ENCODE data around the gene IVD. TPM values are rescaled to one million over a fixed set of nuclear protein-coding genes. Genes with fewer than 3 reads are reported as not detected.

Gene IVD
- total RNA-seq, 1 donor, result 33.6 TPM

DNA sequence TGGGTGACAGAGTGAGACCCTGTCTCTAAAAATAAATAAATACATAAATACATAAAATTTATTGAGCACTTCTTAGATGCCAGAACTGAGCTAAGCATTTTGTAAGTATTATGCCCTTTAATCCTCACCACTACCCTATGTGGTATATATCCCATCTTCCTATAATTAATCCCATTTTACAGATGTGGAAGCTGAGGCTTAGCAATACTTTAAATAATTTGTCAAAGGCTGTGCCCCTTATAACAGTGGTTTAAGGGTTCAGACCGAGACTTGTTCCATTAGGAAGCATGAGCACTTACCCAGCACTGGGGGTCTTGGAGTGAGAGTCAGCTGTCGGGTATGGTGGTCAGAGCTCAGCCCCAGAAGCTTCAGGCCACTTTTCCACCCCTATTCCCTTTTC is 57.7 kb downstream of the IVD start:
- TF ChIP-seq, protein P1, sequence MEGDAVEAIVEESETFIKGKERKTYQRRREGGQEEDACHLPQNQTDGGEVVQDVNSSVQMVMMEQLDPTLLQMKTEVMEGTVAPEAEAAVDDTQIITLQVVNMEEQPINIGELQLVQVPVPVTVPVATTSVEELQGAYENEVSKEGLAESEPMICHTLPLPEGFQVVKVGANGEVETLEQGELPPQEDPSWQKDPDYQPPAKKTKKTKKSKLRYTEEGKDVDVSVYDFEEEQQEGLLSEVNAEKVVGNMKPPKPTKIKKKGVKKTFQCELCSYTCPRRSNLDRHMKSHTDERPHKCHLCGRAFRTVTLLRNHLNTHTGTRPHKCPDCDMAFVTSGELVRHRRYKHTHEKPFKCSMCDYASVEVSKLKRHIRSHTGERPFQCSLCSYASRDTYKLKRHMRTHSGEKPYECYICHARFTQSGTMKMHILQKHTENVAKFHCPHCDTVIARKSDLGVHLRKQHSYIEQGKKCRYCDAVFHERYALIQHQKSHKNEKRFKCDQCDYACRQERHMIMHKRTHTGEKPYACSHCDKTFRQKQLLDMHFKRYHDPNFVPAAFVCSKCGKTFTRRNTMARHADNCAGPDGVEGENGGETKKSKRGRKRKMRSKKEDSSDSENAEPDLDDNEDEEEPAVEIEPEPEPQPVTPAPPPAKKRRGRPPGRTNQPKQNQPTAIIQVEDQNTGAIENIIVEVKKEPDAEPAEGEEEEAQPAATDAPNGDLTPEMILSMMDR (IDR thresholded peaks at IDR 0.05; ENCODE audit: insufficient read depth, low read length), result no peak

DNA sequence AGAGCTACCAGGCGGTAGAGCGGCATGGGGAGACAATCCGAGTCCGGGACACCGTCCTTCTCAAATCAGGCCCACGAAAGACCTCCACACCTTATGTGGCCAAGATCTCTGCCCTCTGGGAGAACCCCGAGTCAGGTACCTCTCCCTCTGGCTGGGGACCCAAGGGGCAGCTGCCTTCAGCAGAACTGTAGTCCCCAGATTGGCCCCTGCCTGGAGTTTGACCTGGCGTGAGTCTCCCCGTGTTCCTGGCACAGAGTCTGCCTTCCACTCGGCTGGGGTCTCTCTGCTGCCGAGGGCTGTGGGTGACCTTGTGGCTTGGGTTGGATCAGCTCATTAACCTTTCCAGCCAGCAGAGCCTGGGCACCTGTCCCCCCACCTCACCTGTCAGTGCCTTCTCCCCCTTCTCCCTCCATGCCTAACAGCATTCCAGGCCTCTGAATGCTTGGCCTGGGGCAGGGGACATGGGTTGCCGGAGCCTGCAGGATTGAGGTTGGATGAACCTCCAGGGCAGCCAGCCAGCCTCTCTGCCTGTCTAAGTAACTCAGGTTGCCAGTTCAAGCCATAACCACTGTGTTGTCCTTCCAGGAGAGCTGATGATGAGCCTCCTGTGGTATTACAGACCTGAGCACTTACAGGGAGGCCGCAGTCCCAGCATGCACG is 58.4 kb downstream of the IVD start:
- no peak overlapping the region for H3K4me3 ChIP-seq (ENCODE audit: low read depth, low read length)
- TF ChIP-seq, protein P1 (IDR thresholded peaks at IDR 0.05; ENCODE audit: insufficient read depth, low read length), result no peak
- DNase-seq (ENCODE audit: low read depth), result no peak

More for the DNA sequence above, 57.7 kb downstream of the IVD start:
- H3K4me3 ChIP-seq (ENCODE audit: low read depth, low read length), result no peak overlapping the region
- no peak for DNase-seq (ENCODE audit: low read depth)

DNA sequence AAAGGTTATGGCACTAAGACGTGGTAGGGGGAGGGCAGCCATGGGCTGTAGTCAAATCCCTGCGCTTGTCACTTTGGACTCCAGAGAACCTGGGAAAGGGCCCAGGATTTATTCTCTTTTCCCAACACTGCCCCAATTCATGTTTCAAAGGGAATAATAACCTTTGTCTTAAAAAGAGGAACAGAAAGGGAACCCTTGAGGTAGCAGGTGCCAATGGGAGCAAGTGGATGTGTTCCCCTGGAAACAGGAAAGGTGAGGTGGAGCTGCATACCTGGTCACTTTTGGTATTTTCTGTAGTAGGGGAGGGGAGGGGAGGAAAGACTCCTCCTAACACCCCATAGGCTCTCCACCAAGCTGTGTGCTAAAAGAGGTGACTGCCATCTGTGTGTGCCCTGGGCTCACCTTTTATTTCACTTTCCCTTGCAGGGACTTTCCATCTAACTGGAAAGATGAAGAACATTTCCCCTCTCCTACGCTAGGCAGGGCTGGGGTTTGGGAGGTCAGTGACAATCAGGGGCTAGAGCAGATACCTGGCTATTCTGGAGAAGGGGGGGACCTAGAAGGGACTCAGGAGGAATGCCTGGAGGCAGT is 59.1 kb downstream of the IVD start:
- TF ChIP-seq, protein P1 (IDR thresholded peaks at IDR 0.05; ENCODE audit: insufficient read depth, low read length), result no peak
- H3K4me3 ChIP-seq (ENCODE audit: low read depth, low read length), result no peak overlapping the region
- DNase-seq (ENCODE audit: low read depth), result no peak

DNA sequence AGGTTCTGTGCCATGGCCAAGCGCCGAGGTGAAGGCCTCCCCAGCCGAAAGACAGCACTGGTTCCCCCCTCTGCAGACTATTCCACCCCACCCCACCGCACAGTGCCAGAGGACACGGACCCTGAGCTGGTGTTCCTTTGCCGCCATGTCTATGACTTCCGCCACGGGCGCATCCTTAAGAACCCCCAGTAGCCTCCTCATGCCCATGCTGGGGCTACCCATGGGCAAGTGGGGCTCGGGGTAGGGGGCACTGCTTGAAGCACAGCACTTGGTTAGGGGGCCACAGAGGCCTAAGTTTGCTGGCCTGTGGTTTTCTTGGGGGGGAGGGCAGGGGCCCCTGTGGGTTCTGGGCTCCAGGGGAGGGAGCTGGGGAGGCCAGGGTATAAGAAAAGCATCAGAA is 60.3 kb downstream of the IVD start:
- no peak for DNase-seq (ENCODE audit: low read depth)
- TF ChIP-seq, protein P1 (IDR thresholded peaks at IDR 0.05; ENCODE audit: insufficient read depth, low read length), result no peak
- no peak overlapping the region for H3K4me3 ChIP-seq (ENCODE audit: low read depth, low read length)

DNA sequence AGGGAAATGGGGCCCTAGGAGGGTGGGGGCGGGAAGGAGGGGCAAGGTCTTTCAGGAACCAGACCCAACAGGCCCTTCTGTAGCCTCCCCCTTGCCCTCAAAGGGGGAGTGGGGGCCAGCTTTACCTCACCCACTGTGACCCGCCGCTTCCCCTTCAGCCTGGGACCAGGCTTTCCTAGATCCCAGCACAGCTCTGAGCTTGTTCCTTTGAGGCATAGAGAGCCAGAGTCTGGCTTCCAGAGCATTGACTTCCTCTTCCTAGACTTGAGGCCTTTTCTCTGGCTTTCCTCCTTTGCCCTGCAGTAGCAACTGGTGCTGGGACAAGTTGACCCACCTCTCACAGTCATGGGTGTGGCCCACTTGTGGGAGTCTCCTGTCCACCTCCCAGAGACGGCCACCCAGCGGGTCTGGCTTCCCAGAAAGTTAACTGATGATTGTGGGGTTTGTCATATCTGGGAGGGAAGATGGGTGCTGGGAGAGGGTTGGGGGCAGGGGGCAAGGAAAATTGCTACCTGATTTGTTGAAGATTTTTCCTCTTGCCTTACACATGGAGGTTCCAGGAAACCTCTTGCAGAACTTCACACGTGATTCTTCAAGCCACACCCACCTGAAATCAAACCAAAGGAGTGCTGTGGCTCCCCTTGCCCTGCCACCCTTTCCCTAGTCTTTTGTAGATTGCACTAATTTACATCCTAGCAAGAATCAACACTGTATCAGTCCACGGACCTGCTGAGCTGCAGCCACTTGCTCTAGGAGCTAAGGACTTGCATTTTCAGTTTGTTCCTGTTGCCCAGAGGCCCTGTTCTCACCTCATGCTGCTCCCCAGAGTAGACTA is 61.0 kb downstream of the IVD start:
- no peak for DNase-seq (ENCODE audit: low read depth)

DNA sequence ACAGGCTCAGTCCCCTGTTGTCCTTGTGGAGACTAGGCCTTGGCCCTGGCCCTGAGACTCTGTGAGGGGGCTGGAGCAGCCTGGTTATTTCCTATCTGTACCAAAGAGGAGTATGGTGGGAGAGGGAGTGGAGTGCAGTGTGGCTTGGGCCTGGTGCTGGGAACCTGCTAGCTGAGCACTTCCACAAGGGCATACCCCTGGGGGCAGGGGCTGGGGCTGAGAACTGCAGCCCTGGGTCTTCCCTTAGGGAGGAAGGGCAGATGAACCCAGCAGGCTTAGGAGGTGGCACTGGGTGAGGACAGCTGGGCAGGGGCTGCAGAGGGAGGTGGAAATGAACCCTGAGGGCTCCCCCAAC is 61.6 kb downstream of the IVD start:
- TF ChIP-seq, protein P1 (IDR thresholded peaks at IDR 0.05; ENCODE audit: insufficient read depth, low read length), result no peak
- no peak for DNase-seq (ENCODE audit: low read depth)
- H3K4me3 ChIP-seq (ENCODE audit: low read depth, low read length), result no peak overlapping the region

More for the DNA sequence above, 61.0 kb downstream of the IVD start:
- TF ChIP-seq, protein P1 (IDR thresholded peaks at IDR 0.05; ENCODE audit: insufficient read depth, low read length), result no peak
- H3K4me3 ChIP-seq (ENCODE audit: low read depth, low read length), result no peak overlapping the region

Data from fibroblast of the aortic adventitia (primary cell).